ENCODE measurements around the gene EIF3J.

Gene EIF3J

GRCh38 chr15:44500555-44500954 lies 36.4 kb upstream of the EIF3J start:
- TF ChIP-seq CTCF (IDR thresholded peaks at IDR 0.05; ENCODE audit: low read depth, low read length) = no peak
- DNase-seq (ENCODE audit: low read depth in 2 of 2) = no peak
- H3K4me3 ChIP-seq (replicated peaks in 1 of 2; ENCODE audit: low read depth in 2 of 2, low read length in 2 of 2) = no peak overlapping the region

- peak; percentile 60 for TF ChIP-seq CTCF (IDR thresholded peaks at IDR 0.05; ENCODE audit: low read depth, low read length)
- H3K4me3 ChIP-seq (replicated peaks in 1 of 2; ENCODE audit: low read depth in 2 of 2, low read length in 2 of 2) = no peak overlapping the region
- peak; percentile 64 to 66 for DNase-seq (ENCODE audit: low read depth in 2 of 2)
These were observed 35.1 kb upstream of the EIF3J start for GRCh38 chr15:44501768-44502366.

- no peak for TF ChIP-seq CTCF (IDR thresholded peaks at IDR 0.05; ENCODE audit: low read depth, low read length)
- no peak for DNase-seq (ENCODE audit: low read depth in 2 of 2)
- H3K4me3 ChIP-seq (replicated peaks in 1 of 2; ENCODE audit: low read depth in 2 of 2, low read length in 2 of 2) = no peak overlapping the region
These were observed 20.5 kb upstream of the EIF3J start for GRCh38 chr15:44516436-44516835.

GRCh38 chr15:44519537-44519936 lies 17.4 kb upstream of the EIF3J start:
- no peak for TF ChIP-seq CTCF (IDR thresholded peaks at IDR 0.05; ENCODE audit: low read depth, low read length)
- no peak overlapping the region for H3K4me3 ChIP-seq (replicated peaks in 1 of 2; ENCODE audit: low read depth in 2 of 2, low read length in 2 of 2)
- peak in 1 of 2 donors; percentile 28 for DNase-seq (ENCODE audit: low read depth in 2 of 2)

- TF ChIP-seq CTCF (IDR thresholded peaks at IDR 0.05; ENCODE audit: low read depth, low read length) = no peak
- H3K4me3 ChIP-seq (replicated peaks in 1 of 2; ENCODE audit: low read depth in 2 of 2, low read length in 2 of 2) = no peak overlapping the region
- no peak for DNase-seq (ENCODE audit: low read depth in 2 of 2)
These were observed 11.9 kb upstream of the EIF3J start for GRCh38 chr15:44525018-44525417.

- no peak for DNase-seq (ENCODE audit: low read depth in 2 of 2)
- TF ChIP-seq CTCF (IDR thresholded peaks at IDR 0.05; ENCODE audit: low read depth, low read length) = no peak
- H3K4me3 ChIP-seq (replicated peaks in 1 of 2; ENCODE audit: low read depth in 2 of 2, low read length in 2 of 2) = no peak overlapping the region
These were observed 9.7 kb upstream of the EIF3J start for GRCh38 chr15:44527241-44527640.
